Common myeloid progenitor, CD34-positive (primary cell): Measurements from ENCODE around the gene TOM1.

ENCODE experiments used
- CTCF ChIA-PET: fragments of 350-600 bp; sonication (Branson Sonifier 250); formaldehyde crosslinking; loops from one replicate; lab custom pipeline; 2021; ENCODE audit warnings: antibody characterized with exemption; lab: Charles Lee
- POLR2A ChIA-PET: fragments of 350-600 bp; sonication (Branson Sonifier 250); formaldehyde crosslinking; loops from one replicate; lab custom pipeline; 2021; ENCODE audit warnings: antibody characterized with exemption; lab: Charles Lee
- DNase-seq, 3 donors: peaks; one replicate each; pipeline versions ENCODE4 v3.0.0 to v3.0.0-alpha.2; 2013
- H3K27ac ChIP-seq, 2 experiments: 1 replicate in 1 of 2; 2 replicates in 1 of 2; pipeline ENCODE4 v1.7.0; 2013; ENCODE audit warnings: inconsistent platforms in 2 of 2, low read length in 2 of 2, mild to moderate bottlenecking in 2 of 2, low read depth in 1 of 2, moderate library complexity in 1 of 2; ENCODE audit not compliant: severe bottlenecking in 2 of 2, insufficient read depth in 1 of 2, poor library complexity in 1 of 2
- H3K27me3 ChIP-seq, 5 experiments: replicated peaks in 2 of 5; 1 replicate in 3 of 5; 2 replicates in 2 of 5; pipeline versions ENCODE4 v1.6.1 to v1.7.0; 2013; ENCODE audit warnings: low read length in 4 of 5, mild to moderate bottlenecking in 2 of 5, moderate library complexity in 2 of 5, inconsistent platforms in 1 of 5; ENCODE audit not compliant: insufficient read depth in 5 of 5, control insufficient read depth in 4 of 5
- H3K36me3 ChIP-seq, 4 experiments: 1 replicate in 2 of 4; 2 replicates in 2 of 4; pipeline versions ENCODE4 v1.6.1 to v1.7.0; 2013; ENCODE audit warnings: low read length in 3 of 4, control low read depth in 1 of 4, mild to moderate bottlenecking in 1 of 4; ENCODE audit not compliant: control insufficient read depth in 4 of 4, insufficient read depth in 4 of 4
- H3K4me1 ChIP-seq, 4 experiments: 1 replicate in 3 of 4; 2 replicates in 1 of 4; pipeline versions ENCODE4 v1.6.1 to v1.7.1; 2013; ENCODE audit warnings: low read length in 3 of 4, mild to moderate bottlenecking in 3 of 4, control low read depth in 1 of 4, inconsistent platforms in 1 of 4, moderate library complexity in 1 of 4; ENCODE audit not compliant: control insufficient read depth in 4 of 4, insufficient read depth in 4 of 4; ENCODE audit errors: control extremely low read depth in 1 of 4
- H3K4me3 ChIP-seq, 7 experiments: 1 replicate in 4 of 7; 2 replicates in 3 of 7; pipeline versions ENCODE4 v1.5.1 to v1.7.0; 2013; ENCODE audit warnings: mild to moderate bottlenecking in 7 of 7, low read length in 6 of 7, moderate library complexity in 6 of 7, inconsistent platforms in 2 of 7, low read depth in 2 of 7, control low read depth in 1 of 7; ENCODE audit not compliant: insufficient read depth in 4 of 7, control insufficient read depth in 1 of 7; ENCODE audit errors: extremely low read depth in 1 of 7
- H3K9me3 ChIP-seq, 5 experiments: 1 replicate in 4 of 5; 2 replicates in 1 of 5; pipeline versions ENCODE4 v1.6.1 to v1.7.1; 2013; ENCODE audit warnings: low read length in 4 of 5, mild to moderate bottlenecking in 2 of 5, inconsistent platforms in 1 of 5, low read depth in 1 of 5, moderate library complexity in 1 of 5; ENCODE audit not compliant: control insufficient read depth in 4 of 5, insufficient read depth in 2 of 5; ENCODE audit errors: control extremely low read depth in 1 of 5
- WGBS: methylation state at CpG from one replicate; pipeline ENCODE4 v1.1.5; 2013; ENCODE audit not compliant: insufficient coverage; 5-methylcytosine and 5-hydroxymethylcytosine counted together

Gene TOM1

GRCh38 chr22:35328472-35328885 is 28.8 kb downstream of the TOM1 start:
- ChIA-PET CTCF (interaction anchor here (0.7 to 2.2 kb wide), 2 partner anchors 29 kb away, joined by 3 to 4 read pairs; partner anchors contain the start of gene TOM1), POLR2A (no interaction called here)
- no peak overlapping the region for H3K27ac ChIP-seq
- no peak overlapping the region for H3K4me3 ChIP-seq
- H3K27me3 ChIP-seq: no peaks in the 10 kb centered on the region
- WGBS: 95% methylated on average over 14 of the region's 15 CpGs
- H3K36me3 ChIP-seq: peaks cover 2 to 58% (median 30%) of the 10 kb centered on the region in 4 experiments
- DNase-seq: no peak
- H3K4me1 ChIP-seq: peaks cover 4 to 45% (median 21%) of the 10 kb centered on the region in 4 experiments
- no peaks in the 10 kb centered on the region for H3K9me3 ChIP-seq

GRCh38 chr22:35329114-35329847 is 29.6 kb downstream of the TOM1 start:
- POLR2A ChIA-PET: no interaction called here

GRCh38 chr22:35330258-35330861 is 30.7 kb downstream of the TOM1 start:
- ChIA-PET POLR2A (no interaction called here), CTCF (interaction anchor here (0.6 to 2.2 kb wide), 6 partner anchors 19 to 591 kb away, joined by 3 to 9 read pairs (median 4); partner anchors contain the start of gene TOM1)
- Histone ChIP-seq H3K27me3 (no peaks in the 10 kb centered on the region), H3K4me3 (peak overlapping the region in 1 of 7 experiments; percentile 38), H3K27ac (no peak overlapping the region), H3K36me3 (peaks cover 2 to 46% (median 31%) of the 10 kb centered on the region in 4 experiments), H3K4me1 (peaks cover 9 to 64% (median 34%) of the 10 kb centered on the region in 4 experiments), H3K9me3 (no peaks in the 10 kb centered on the region)
- 22% methylated on average over 13 of the region's 16 CpGs for WGBS
- peak; percentile 67 to 84 (median 80) for DNase-seq

More at GRCh38 chr22:35329114-35329847, 29.6 kb downstream of the TOM1 start:
- H3K27me3 ChIP-seq: no peaks in the 10 kb centered on the region
- peaks cover 9 to 53% (median 29%) of the 10 kb centered on the region in 4 experiments for H3K4me1 ChIP-seq
- DNase-seq: no peak
- H3K4me3 ChIP-seq: no peak overlapping the region
- peaks cover 2 to 51% (median 28%) of the 10 kb centered on the region in 4 experiments for H3K36me3 ChIP-seq
- no peaks in the 10 kb centered on the region for H3K9me3 ChIP-seq
- CTCF ChIA-PET: interaction anchor here (1.7 to 2.2 kb wide), 2 partner anchors 23 to 29 kb away, joined by 4 to 9 read pairs; partner anchors contain the start of gene TOM1
- H3K27ac ChIP-seq: no peak overlapping the region
- WGBS: 93% methylated on average over 9 of the region's 12 CpGs

- WGBS: 100% methylated on average over 4 of the region's 6 CpGs
- H3K4me1 ChIP-seq: peaks cover 9 to 73% (median 41%) of the 10 kb centered on the region in 4 experiments
- no peaks in the 10 kb centered on the region for H3K27me3 ChIP-seq
- no peak for DNase-seq
- CTCF ChIA-PET: interaction anchor here (1.0 to 1.4 kb wide), 2 partner anchors 18 to 21 kb away, joined by 4 to 5 read pairs; no protein-coding TSS in a partner anchor
- no peak overlapping the region for H3K4me3 ChIP-seq
- H3K36me3 ChIP-seq: peaks cover 2 to 47% (median 34%) of the 10 kb centered on the region in 4 experiments
- POLR2A ChIA-PET: interaction anchor here (0.6 kb wide), 1 partner anchor 17 kb away, joined by 3 read pairs; no protein-coding TSS in a partner anchor
- no peak overlapping the region for H3K27ac ChIP-seq
- no peaks in the 10 kb centered on the region for H3K9me3 ChIP-seq
These were observed 32.6 kb downstream of the TOM1 start for GRCh38 chr22:35332278-35332677.

GRCh38 chr22:35333220-35333619 is 33.5 kb downstream of the TOM1 start:
- no peaks in the 10 kb centered on the region for H3K27me3 ChIP-seq
- H3K36me3 ChIP-seq: peaks cover 0 to 40% (median 25%) of the 10 kb centered on the region in 4 experiments

GRCh38 chr22:35334004-35334403 is 34.3 kb downstream of the TOM1 start:
- no peaks in the 10 kb centered on the region for H3K9me3 ChIP-seq
- POLR2A ChIA-PET: no interaction called here
- WGBS: 37% methylated on average over 8 of the region's 9 CpGs
- H3K27ac ChIP-seq: no peak overlapping the region
- no peaks in the 10 kb centered on the region for H3K27me3 ChIP-seq
- peak in 2 of 3 donors; percentile 67 to 74 for DNase-seq
- H3K4me1 ChIP-seq: peaks cover 9 to 63% (median 40%) of the 10 kb centered on the region in 4 experiments
- peaks cover 0 to 41% (median 28%) of the 10 kb centered on the region in 4 experiments for H3K36me3 ChIP-seq
- H3K4me3 ChIP-seq: no peak overlapping the region
- CTCF ChIA-PET: interaction anchor here (0.9 to 1.8 kb wide), 3 partner anchors 9 to 34 kb away, joined by 3 to 4 read pairs (median 3); partner anchors contain the start of gene TOM1

More at GRCh38 chr22:35333220-35333619, 33.5 kb downstream of the TOM1 start:
- POLR2A ChIA-PET: no interaction called here
- H3K9me3 ChIP-seq: no peaks in the 10 kb centered on the region
- peaks cover 9 to 69% (median 41%) of the 10 kb centered on the region in 4 experiments for H3K4me1 ChIP-seq
- WGBS: 100% methylated on average over 2 of the region's 7 CpGs
- CTCF ChIA-PET: interaction anchor here (0.6 to 1.4 kb wide), 2 partner anchors 20 to 28 kb away, joined by 3 to 4 read pairs; no protein-coding TSS in a partner anchor
- H3K4me3 ChIP-seq: no peak overlapping the region
- no peak for DNase-seq
- H3K27ac ChIP-seq: no peak overlapping the region
